ENCODE results near the gene GCN1.

- TF ChIP-seq, protein P1, sequence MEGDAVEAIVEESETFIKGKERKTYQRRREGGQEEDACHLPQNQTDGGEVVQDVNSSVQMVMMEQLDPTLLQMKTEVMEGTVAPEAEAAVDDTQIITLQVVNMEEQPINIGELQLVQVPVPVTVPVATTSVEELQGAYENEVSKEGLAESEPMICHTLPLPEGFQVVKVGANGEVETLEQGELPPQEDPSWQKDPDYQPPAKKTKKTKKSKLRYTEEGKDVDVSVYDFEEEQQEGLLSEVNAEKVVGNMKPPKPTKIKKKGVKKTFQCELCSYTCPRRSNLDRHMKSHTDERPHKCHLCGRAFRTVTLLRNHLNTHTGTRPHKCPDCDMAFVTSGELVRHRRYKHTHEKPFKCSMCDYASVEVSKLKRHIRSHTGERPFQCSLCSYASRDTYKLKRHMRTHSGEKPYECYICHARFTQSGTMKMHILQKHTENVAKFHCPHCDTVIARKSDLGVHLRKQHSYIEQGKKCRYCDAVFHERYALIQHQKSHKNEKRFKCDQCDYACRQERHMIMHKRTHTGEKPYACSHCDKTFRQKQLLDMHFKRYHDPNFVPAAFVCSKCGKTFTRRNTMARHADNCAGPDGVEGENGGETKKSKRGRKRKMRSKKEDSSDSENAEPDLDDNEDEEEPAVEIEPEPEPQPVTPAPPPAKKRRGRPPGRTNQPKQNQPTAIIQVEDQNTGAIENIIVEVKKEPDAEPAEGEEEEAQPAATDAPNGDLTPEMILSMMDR (IDR thresholded peaks at IDR 0.05; ENCODE audit: insufficient read depth, low read depth, low read length): no peak
- TF ChIP-seq EZH2 (IDR thresholded peaks at IDR 0.05; ENCODE audit: insufficient read depth, low read length): no peak
Measured at GRCh38 chr12:120137833-120138232, 56.7 kb downstream of the GCN1 start.
